ENCODE results near the gene AHR.

Gene AHR

GRCh38 chr7:17370901-17371585 lies 72.6 kb downstream of the AHR start:
- no peaks in the 10 kb centered on the region for H3K27me3 ChIP-seq (ENCODE audit: control insufficient read depth, low read length)
- no peaks in the 10 kb centered on the region for H3K4me1 ChIP-seq (ENCODE audit: control insufficient read depth, low read length)
- H3K36me3 ChIP-seq (ENCODE audit: control insufficient read depth, low read length) = no peaks in the 10 kb centered on the region
- no peak overlapping the region for H3K27ac ChIP-seq (ENCODE audit: low read depth, low read length)
- H3F3A ChIP-seq (ENCODE audit: control insufficient read depth, insufficient read depth) = no peaks in the 10 kb centered on the region
- H4K20me1 ChIP-seq (ENCODE audit: control insufficient read depth, insufficient read depth, low read depth, low read length) = no peaks in the 10 kb centered on the region
- H3K4me2 ChIP-seq (ENCODE audit: low read length) = no peak overlapping the region
- no peaks in the 10 kb centered on the region for H3K79me2 ChIP-seq (ENCODE audit: control insufficient read depth, low read length)
- no peaks in the 10 kb centered on the region for H3K9me3 ChIP-seq (ENCODE audit: control insufficient read depth, insufficient read depth, low read length)
- H3K9me2 ChIP-seq (replicated peaks; ENCODE audit: control insufficient read depth, low read length) = no peaks in the 10 kb centered on the region
- H3K4me3 ChIP-seq (ENCODE audit: low read length) = no peak overlapping the region
- TF ChIP-seq CTCF (IDR thresholded peaks at IDR 0.05; ENCODE audit: low read depth, low read length, poor library complexity, severe bottlenecking) (no peak), EZH2phosphoT487 (IDR thresholded peaks at IDR 0.05; ENCODE audit: borderline replicate concordance, low read length) (no peak)

- Histone ChIP-seq H3F3A (ENCODE audit: control insufficient read depth, insufficient read depth) (no peaks in the 10 kb centered on the region), H3K27ac (ENCODE audit: low read depth, low read length) (no peak overlapping the region), H3K4me1 (ENCODE audit: control insufficient read depth, low read length) (no peaks in the 10 kb centered on the region), H3K79me2 (ENCODE audit: control insufficient read depth, low read length) (no peaks in the 10 kb centered on the region), H3K36me3 (ENCODE audit: control insufficient read depth, low read length) (no peaks in the 10 kb centered on the region), H3K27me3 (ENCODE audit: control insufficient read depth, low read length) (no peaks in the 10 kb centered on the region), H3K9me3 (ENCODE audit: control insufficient read depth, insufficient read depth, low read length) (no peaks in the 10 kb centered on the region), H3K9me2 (replicated peaks; ENCODE audit: control insufficient read depth, low read length) (no peaks in the 10 kb centered on the region), H4K20me1 (ENCODE audit: control insufficient read depth, insufficient read depth, low read depth, low read length) (no peaks in the 10 kb centered on the region), H3K4me3 (ENCODE audit: low read length) (no peak overlapping the region), H3K4me2 (ENCODE audit: low read length) (no peak overlapping the region)
- no peak for TF ChIP-seq EZH2phosphoT487 (IDR thresholded peaks at IDR 0.05; ENCODE audit: borderline replicate concordance, low read length)
- no peak for TF ChIP-seq CTCF (IDR thresholded peaks at IDR 0.05; ENCODE audit: low read depth, low read length, poor library complexity, severe bottlenecking)
Observed at GRCh38 chr7:17371671-17372524, 73.4 kb downstream of the AHR start.

- H3K9me3 ChIP-seq (ENCODE audit: control insufficient read depth, insufficient read depth, low read length) = no peaks in the 10 kb centered on the region
- H3K4me3 ChIP-seq (ENCODE audit: low read length) = no peak overlapping the region
- H3K4me1 ChIP-seq (ENCODE audit: control insufficient read depth, low read length) = no peaks in the 10 kb centered on the region
- no peaks in the 10 kb centered on the region for H3K27me3 ChIP-seq (ENCODE audit: control insufficient read depth, low read length)
- H3K79me2 ChIP-seq (ENCODE audit: control insufficient read depth, low read length) = no peaks in the 10 kb centered on the region
- no peaks in the 10 kb centered on the region for H4K20me1 ChIP-seq (ENCODE audit: control insufficient read depth, insufficient read depth, low read depth, low read length)
- H3K27ac ChIP-seq (ENCODE audit: low read depth, low read length) = no peak overlapping the region
- H3K9me2 ChIP-seq (replicated peaks; ENCODE audit: control insufficient read depth, low read length) = no peaks in the 10 kb centered on the region
- H3K4me2 ChIP-seq (ENCODE audit: low read length) = no peak overlapping the region
- H3F3A ChIP-seq (ENCODE audit: control insufficient read depth, insufficient read depth) = no peaks in the 10 kb centered on the region
- no peaks in the 10 kb centered on the region for H3K36me3 ChIP-seq (ENCODE audit: control insufficient read depth, low read length)
- TF ChIP-seq EZH2phosphoT487 (IDR thresholded peaks at IDR 0.05; ENCODE audit: borderline replicate concordance, low read length) = no peak
- no peak for TF ChIP-seq CTCF (IDR thresholded peaks at IDR 0.05; ENCODE audit: low read depth, low read length, poor library complexity, severe bottlenecking)
Observed at GRCh38 chr7:17374157-17374556, 75.7 kb downstream of the AHR start.
